NCI-H1694 (cell line): ENCODE results near the gene ITGAE.
"Not testable (repeated sequence)": the region's sequence is repeated elsewhere in the genome, so short reads cannot be mapped to it uniquely, and the experiment has no call there.

Experiments used
- DNase-seq: peaks from one replicate; lab custom pipeline; 2025; lab: John Stamatoyannopoulos, UW

The ITGAE gene

GRCh38 chr17:3800362-3801271, at the start of gene ITGAE:
Gene ITGAE, minus strand, starts transcription at chr17:3801188. Its CDS starts 44 bp downstream, at chr17:3801144.
- DNase-seq: no peak

- DNase-seq: no peak
Observed at GRCh38 chr17:3848229-3848835, 47.3 kb upstream of the ITGAE start.

GRCh38 chr17:3847165-3847670, 46.2 kb upstream of the ITGAE start:
- DNase-seq: no peak

- no peak for DNase-seq
Observed at GRCh38 chr17:3846437-3847164, 45.6 kb upstream of the ITGAE start.

GRCh38 chr17:3845621-3846436, 44.8 kb upstream of the ITGAE start, which contains the start of gene NCBP3:
Gene NCBP3, minus strand, starts transcription at chr17:3846246. Its CDS starts 23 bp downstream, at chr17:3846223.
- peak; percentile 78 for DNase-seq

GRCh38 chr17:3845291-3845620, 44.3 kb upstream of the ITGAE start:
- DNase-seq: no peak

GRCh38 chr17:3844556-3844955, 43.6 kb upstream of the ITGAE start:
- not testable (repeated sequence) for DNase-seq

- DNase-seq: peak; percentile 41
Observed at GRCh38 chr17:3843935-3844516, 43.0 kb upstream of the ITGAE start.

GRCh38 chr17:3838206-3838605, 37.2 kb upstream of the ITGAE start:
- DNase-seq: no peak

- DNase-seq: no peak
Observed at GRCh38 chr17:3836551-3836950, 35.6 kb upstream of the ITGAE start.

- no peak for DNase-seq
Observed at GRCh38 chr17:3835410-3836229, 34.6 kb upstream of the ITGAE start.

GRCh38 chr17:3834811-3835210, 33.8 kb upstream of the ITGAE start:
- DNase-seq: no peak

- DNase-seq: no peak
Observed at GRCh38 chr17:3828852-3829232, 27.9 kb upstream of the ITGAE start.

GRCh38 chr17:3828151-3828851, 27.3 kb upstream of the ITGAE start:
- peak; percentile 19 for DNase-seq

GRCh38 chr17:3827124-3827773, 26.3 kb upstream of the ITGAE start:
- DNase-seq: peak; percentile 87

- DNase-seq: no peak
Observed at GRCh38 chr17:3826191-3826590, 25.2 kb upstream of the ITGAE start.

GRCh38 chr17:3821101-3821500, 20.1 kb upstream of the ITGAE start:
- no peak for DNase-seq

- DNase-seq: no peak
Observed at GRCh38 chr17:3818786-3819185, 17.8 kb upstream of the ITGAE start.
